ENCODE data around the gene TMEM212. TPM values are rescaled to one million over a fixed set of nuclear protein-coding genes. Genes with fewer than 3 reads are reported as not detected.

TMEM212 gene
- total RNA-seq, 1 experiment from 2014 or later: not detected

GRCh38 chr3:171874879-171875278 is 31.7 kb downstream of the TMEM212 start:
- H3K4me2 ChIP-seq: no peak overlapping the region
- CTCF ChIA-PET: interaction anchor here (0.5 to 0.6 kb wide), 2 partner anchors 416 to 748 kb away, joined by 5 to 14 read pairs; no protein-coding TSS in a partner anchor
- intact Hi-C loops (cut with micrococcal nuclease; ENCODE audit: unreplicated experiment): loop anchor here (1.0 to 5.0 kb wide), 5 partner anchors 30 to 265 kb away; partner anchors contain the start of gene PLD1

GRCh38 chr3:171875923-171876412 is 32.8 kb downstream of the TMEM212 start:
- Histone ChIP-seq H3K4me1 (replicated peaks; ENCODE audit: insufficient read depth) (peaks cover 15% of the 10 kb centered on the region; the same call in 1 of the 2 replicates), H3K9me2 (ENCODE audit: insufficient read depth) (no peaks in the 10 kb centered on the region), H3K27ac (no peak overlapping the region), H3K4me2 (no peak overlapping the region), H4K20me1 (ENCODE audit: insufficient read depth) (no peaks in the 10 kb centered on the region), H3K27me3 (ENCODE audit: insufficient read depth, low read depth) (no peaks in the 10 kb centered on the region), H3K4me3 (no peak overlapping the region), H3F3A (ENCODE audit: insufficient read depth, low read depth) (no peaks in the 10 kb centered on the region), H3K9me3 (ENCODE audit: insufficient read depth, low read depth) (no peaks in the 10 kb centered on the region), H3K79me2 (ENCODE audit: low read depth) (no peaks in the 10 kb centered on the region), H2AFZ (no peak overlapping the region), H3K36me3 (ENCODE audit: low read depth) (no peaks in the 10 kb centered on the region)
- TSS peak; percentile 46 for BruUV-seq (replicated peaks)
- ChIA-PET POLR2A (ENCODE audit: unreplicated experiment) (interaction anchor here (0.7 kb wide), 2 partner anchors 64 to 177 kb away, joined by 5 to 7 read pairs; no protein-coding TSS in a partner anchor), CTCF (no interaction called here)
- peak in 1 of 2 experiments; percentile 28 for DNase-seq
- intact Hi-C loops (cut with micrococcal nuclease; ENCODE audit: unreplicated experiment): loop anchor here (2.0 kb wide), 1 partner anchor 65 kb away; the partner anchor contains the start of gene PLD1
- TF ChIP-seq EZH2 (IDR thresholded peaks at IDR 0.05; ENCODE audit: low read depth) (no peak), CTCF (conservative IDR thresholded peaks at IDR 0.05) (no peak)

More at GRCh38 chr3:171874879-171875278, 31.7 kb downstream of the TMEM212 start:
- Histone ChIP-seq H3K36me3 (ENCODE audit: low read depth) (no peaks in the 10 kb centered on the region), H3K4me3 (no peak overlapping the region), H3K9me3 (ENCODE audit: insufficient read depth, low read depth) (no peaks in the 10 kb centered on the region), H3K9me2 (ENCODE audit: insufficient read depth) (no peaks in the 10 kb centered on the region), H3K27ac (0 out of 2 replicates have a peak overlapping the region, but pooled peaks have one; percentile 0), H4K20me1 (ENCODE audit: insufficient read depth) (no peaks in the 10 kb centered on the region), H3K79me2 (ENCODE audit: low read depth) (no peaks in the 10 kb centered on the region), H2AFZ (no peak overlapping the region), H3F3A (ENCODE audit: insufficient read depth, low read depth) (no peaks in the 10 kb centered on the region), H3K27me3 (ENCODE audit: insufficient read depth, low read depth) (no peaks in the 10 kb centered on the region), H3K4me1 (replicated peaks; ENCODE audit: insufficient read depth) (peaks cover 15% of the 10 kb centered on the region; the same call in 1 of the 2 replicates)
- TF ChIP-seq EZH2 (IDR thresholded peaks at IDR 0.05; ENCODE audit: low read depth) (no peak), CTCF (conservative IDR thresholded peaks at IDR 0.05) (no peak)
- POLR2A ChIA-PET (ENCODE audit: unreplicated experiment): interaction anchor here (0.7 to 1.0 kb wide), 5 partner anchors 63 to 1002 kb away, joined by 3 to 9 read pairs (median 5); no protein-coding TSS in a partner anchor
- TSS peak; percentile 96 for BruUV-seq (replicated peaks)
- no peak for DNase-seq

GRCh38 chr3:171876680-171877147 is 33.6 kb downstream of the TMEM212 start:
- Histone ChIP-seq H3K79me2 (ENCODE audit: low read depth) (no peaks in the 10 kb centered on the region), H3K4me2 (no peak overlapping the region), H4K20me1 (ENCODE audit: insufficient read depth) (no peaks in the 10 kb centered on the region), H3F3A (ENCODE audit: insufficient read depth, low read depth) (no peaks in the 10 kb centered on the region), H2AFZ (no peak overlapping the region), H3K27me3 (ENCODE audit: insufficient read depth, low read depth) (no peaks in the 10 kb centered on the region), H3K36me3 (ENCODE audit: low read depth) (no peaks in the 10 kb centered on the region), H3K4me3 (no peak overlapping the region), H3K9me2 (ENCODE audit: insufficient read depth) (no peaks in the 10 kb centered on the region), H3K27ac (no peak overlapping the region), H3K9me3 (ENCODE audit: insufficient read depth, low read depth) (no peaks in the 10 kb centered on the region), H3K4me1 (replicated peaks; ENCODE audit: insufficient read depth) (peaks cover 15% of the 10 kb centered on the region; the same call in 1 of the 2 replicates)
- DNase-seq: peak in 1 of 2 experiments; percentile 53
- BruUV-seq (replicated peaks): no TSS peak
- CTCF ChIA-PET: no interaction called here
- intact Hi-C loops (cut with micrococcal nuclease; ENCODE audit: unreplicated experiment): no loop called here
- TF ChIP-seq CTCF (conservative IDR thresholded peaks at IDR 0.05) (no peak), EZH2 (IDR thresholded peaks at IDR 0.05; ENCODE audit: low read depth) (no peak)
- POLR2A ChIA-PET (ENCODE audit: unreplicated experiment): no interaction called here

Data from PC-9 (cell line).